GM23248 (cell line): ENCODE results near the gene ADCY2. TPM values are rescaled to one million over a fixed set of nuclear protein-coding genes. Genes with fewer than 3 reads are reported as not detected.
A peak's percentile ranks its signal among the peaks of the same experiment; 100 is the strongest.

ENCODE experiments used
- DNase-seq: peaks from one replicate; pipeline ENCODE4 v3.0.0-alpha.2; 2015
- H2AFZ ChIP-seq: fragments of 200-600 bp; sonication (generic); 2 replicates; pipeline ENCODE4 v1.6.1; 2016; ENCODE audit warnings: antibody characterized with exemption
- H3F3A ChIP-seq: fragments of 200-600 bp; sonication (generic); 2 replicates; pipeline ENCODE4 v1.6.1; 2016; ENCODE audit warnings: mild to moderate bottlenecking, antibody characterized with exemption, mixed run types; ENCODE audit not compliant: insufficient read depth
- H3K27ac ChIP-seq: fragments of 200-600 bp; sonication (generic); 2 replicates; pipeline ENCODE4 v1.5.1; 2016; ENCODE audit warnings: mild to moderate bottlenecking
- H3K27me3 ChIP-seq: fragments of 200-600 bp; sonication (generic); replicated peaks from 2 replicates; pipeline ENCODE4 v1.6.1; 2016; ENCODE audit warnings: mild to moderate bottlenecking; ENCODE audit not compliant: insufficient read depth
- H3K36me3 ChIP-seq: fragments of 200-600 bp; sonication (generic); 2 replicates; pipeline ENCODE4 v1.6.1; 2016; ENCODE audit warnings: low read depth, mild to moderate bottlenecking
- H3K4me1 ChIP-seq: fragments of 200-600 bp; sonication (generic); 2 replicates; pipeline ENCODE4 v1.6.1; 2016; ENCODE audit warnings: mild to moderate bottlenecking; ENCODE audit not compliant: insufficient read depth
- H3K4me2 ChIP-seq: fragments of 200-600 bp; sonication (generic); one replicate; pipeline ENCODE4 v1.6.1; 2016; ENCODE audit warnings: mild to moderate bottlenecking; ENCODE audit not compliant: unreplicated experiment
- H3K4me3 ChIP-seq: fragments of 200-600 bp; sonication (generic); 2 replicates; pipeline ENCODE4 v1.5.1; 2016; ENCODE audit warnings: mild to moderate bottlenecking
- H3K79me2 ChIP-seq: fragments of 200-600 bp; sonication (generic); 2 replicates; pipeline ENCODE4 v1.6.1; 2016; ENCODE audit warnings: mild to moderate bottlenecking; ENCODE audit not compliant: insufficient read depth
- H3K9ac ChIP-seq: fragments of 200-600 bp; sonication (generic); 2 replicates; pipeline ENCODE4 v1.6.1; 2016; ENCODE audit warnings: mild to moderate bottlenecking
- H3K9me2 ChIP-seq: fragments of 200-600 bp; sonication (generic); 2 replicates; pipeline ENCODE4 v1.6.1; 2016; ENCODE audit warnings: mixed run types, mild to moderate bottlenecking, moderate library complexity; ENCODE audit not compliant: insufficient read depth
- H3K9me3 ChIP-seq: fragments of 200-600 bp; sonication (generic); one replicate; pipeline ENCODE4 v1.6.1; 2017; ENCODE audit warnings: low read depth
- H4K20me1 ChIP-seq: fragments of 200-600 bp; sonication (generic); 2 replicates; pipeline ENCODE4 v1.6.0; 2016; ENCODE audit not compliant: insufficient read depth
- EZH2 ChIP-seq: fragments of 200-600 bp; sonication (generic); IDR thresholded peaks from 2 replicates; pipeline ENCODE4 v1.6.1; 2018; ENCODE audit warnings: antibody characterized with exemption, mild to moderate bottlenecking; ENCODE audit not compliant: insufficient read depth, poor library complexity, severe bottlenecking
- EZH2phosphoT487 ChIP-seq: fragments of 200-600 bp; sonication (generic); IDR thresholded peaks from 2 replicates; pipeline ENCODE4 v1.6.1; 2018; ENCODE audit warnings: antibody characterized with exemption, moderate library complexity, mild to moderate bottlenecking, low read depth; ENCODE audit not compliant: insufficient read depth
- whole genome bisulfite sequencing, 2 experiments: methylation state at CpG; one replicate each; pipeline ENCODE4 v1.1.6; 2015 to 2017; ENCODE audit warnings: low lambda C conversion rate in 2 of 2, low coverage in 1 of 2; ENCODE audit errors: missing lambda C conversion rate in 2 of 2; 5-methylcytosine and 5-hydroxymethylcytosine counted together
- in situ Hi-C: fragments of 300-500 bp; cut with MboI; formaldehyde crosslinking; loops from 2 replicates; pipeline ENCODE4 v1.15.0; 2020
- polyA plus RNA-seq: library from polyadenylated mRNA; unstranded; fragments of >200 nt; fragmentation: Nextera tagmentation; extraction: Ambion mirVana; gene quantifications from 2 replicates; pipeline ENCODE4 v1.2.1, GENCODE V29; 2016
- total RNA-seq: library from RNA; depleted of rRNA; stranded (reverse); fragments of >200 nt; shearing (Covaris generic); gene quantifications from 2 replicates; pipeline ENCODE4 v1.2.3, GENCODE V29; 2014; rRNA removed

ADCY2 gene
- total RNA-seq = not detected in 2 replicates
- polyA plus RNA-seq = 0.11 TPM in 1 of 2 replicates, not detected in the other

GRCh38 chr5:7395947-7396712 is at the start of gene ADCY2:
Gene ADCY2, plus strand, starts transcription at chr5:7396138. Its CDS starts 159 bp downstream, at chr5:7396297.
- H3K9me3 ChIP-seq = no peaks in the 10 kb centered on the region
- no peaks in the 10 kb centered on the region for H3F3A ChIP-seq
- peak; percentile 50 for DNase-seq
- H3K27me3 ChIP-seq = peaks cover 21% of the 10 kb centered on the region
- no peaks in the 10 kb centered on the region for H4K20me1 ChIP-seq
- H3K9me2 ChIP-seq = no peaks in the 10 kb centered on the region
- no peaks in the 10 kb centered on the region for H3K36me3 ChIP-seq
- 2% methylated on average over 47 to 74 of the region's 121 CpGs for WGBS, 2 experiments
- no peaks in the 10 kb centered on the region for H3K79me2 ChIP-seq
- H2AFZ ChIP-seq = no peak within 1 kb of the TSS
- TF ChIP-seq EZH2phosphoT487 = no peak
- TF ChIP-seq EZH2 = no peak
- H3K4me3 ChIP-seq = peak within 1 kb of the TSS; percentile 38
- peak within 1 kb of the TSS; percentile 66 for H3K4me2 ChIP-seq
- in situ Hi-C loops = loop anchor here (25.0 kb wide), 1 partner anchor 134 kb away; no protein-coding TSS in a partner anchor
- H3K4me1 ChIP-seq = no peaks in the 10 kb centered on the region
- no peak within 1 kb of the TSS for H3K27ac ChIP-seq
- no peak within 1 kb of the TSS for H3K9ac ChIP-seq

DNA sequence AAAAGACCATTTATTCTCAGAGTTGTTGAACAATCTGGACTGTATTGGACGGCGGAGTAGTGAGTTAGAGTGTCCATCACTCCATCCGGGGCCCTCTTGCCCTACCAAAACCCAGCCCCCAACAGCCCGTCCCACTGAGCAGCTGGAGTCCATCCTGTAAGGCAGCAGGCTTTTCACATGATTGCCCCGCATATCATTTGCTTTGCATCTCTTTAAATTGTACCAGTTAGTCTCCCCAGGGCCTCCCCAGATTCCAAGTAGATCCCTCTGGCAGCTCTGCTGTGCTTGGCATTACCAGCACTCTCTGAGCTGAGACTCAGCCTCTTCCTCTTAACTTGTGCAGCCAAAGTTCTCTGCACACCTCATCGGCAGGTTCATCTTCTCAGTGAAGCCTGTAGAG is 48.6 kb upstream of the ADCY2 start:
- H2AFZ ChIP-seq = no peak overlapping the region

GRCh38 chr5:7348168-7348854 is 47.6 kb upstream of the ADCY2 start:
- Histone ChIP-seq H3K27me3 (no peaks in the 10 kb centered on the region), H4K20me1 (no peaks in the 10 kb centered on the region), H2AFZ (no peak overlapping the region), H3K4me1 (no peaks in the 10 kb centered on the region), H3K36me3 (no peaks in the 10 kb centered on the region), H3K4me3 (no peak overlapping the region), H3K9ac (no peak overlapping the region), H3K9me3 (no peaks in the 10 kb centered on the region), H3F3A (no peaks in the 10 kb centered on the region), H3K79me2 (no peaks in the 10 kb centered on the region), H3K4me2 (no peak overlapping the region), H3K27ac (no peak overlapping the region), H3K9me2 (no peaks in the 10 kb centered on the region)
- DNase-seq = no peak
- in situ Hi-C loops = no loop called here
- TF ChIP-seq EZH2 (no peak), EZH2phosphoT487 (no peak)
- WGBS, 2 experiments = 17 to 20% methylated on average over 8 of the region's 8 CpGs

More for the DNA sequence above, 48.6 kb upstream of the ADCY2 start:
- H3K9ac ChIP-seq = no peak overlapping the region
- TF ChIP-seq EZH2phosphoT487 = no peak
- TF ChIP-seq EZH2 = no peak
- no peaks in the 10 kb centered on the region for H3F3A ChIP-seq
- H3K9me3 ChIP-seq = no peaks in the 10 kb centered on the region
- no peak overlapping the region for H3K4me2 ChIP-seq
- H4K20me1 ChIP-seq = no peaks in the 10 kb centered on the region
- H3K27me3 ChIP-seq = no peaks in the 10 kb centered on the region
- DNase-seq = no peak
- no peak overlapping the region for H3K4me3 ChIP-seq
- WGBS, 2 experiments = 61 to 66% methylated on average over 6 of the region's 6 CpGs
- H3K79me2 ChIP-seq = no peaks in the 10 kb centered on the region
- H3K9me2 ChIP-seq = no peaks in the 10 kb centered on the region
- H3K4me1 ChIP-seq = no peaks in the 10 kb centered on the region
- in situ Hi-C loops = no loop called here
- no peaks in the 10 kb centered on the region for H3K36me3 ChIP-seq
- H3K27ac ChIP-seq = no peak overlapping the region

DNA sequence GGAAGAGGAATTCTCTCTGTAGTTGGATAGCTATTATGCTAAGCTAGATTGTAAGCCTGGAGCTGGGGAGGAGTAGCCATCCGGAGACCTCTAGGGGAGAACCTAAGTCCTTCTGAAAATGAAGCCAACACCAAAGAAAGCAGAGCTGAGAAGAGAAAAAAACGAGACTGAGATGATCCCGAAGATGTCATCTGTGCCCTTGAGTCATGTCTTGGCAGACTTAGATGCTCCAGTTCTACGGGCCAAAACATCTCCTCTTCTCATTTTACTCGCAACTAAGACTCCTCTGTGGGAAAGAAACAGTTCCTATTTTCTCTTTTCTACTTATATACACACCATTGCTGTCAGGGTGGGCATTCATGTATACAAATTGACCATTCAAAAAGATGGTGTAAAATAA is 34.3 kb upstream of the ADCY2 start:
- Histone ChIP-seq H3K27me3 (no peaks in the 10 kb centered on the region), H3K4me3 (no peak overlapping the region)
- 2 to 3% methylated on average over 5 of the region's 5 CpGs for WGBS, 2 experiments

More for the DNA sequence above, 34.3 kb upstream of the ADCY2 start:
- Histone ChIP-seq H4K20me1 (no peaks in the 10 kb centered on the region), H3K27ac (no peak overlapping the region), H3K9me2 (no peaks in the 10 kb centered on the region), H3K79me2 (no peaks in the 10 kb centered on the region), H3K4me2 (no peak overlapping the region), H3K9ac (no peak overlapping the region), H3K9me3 (no peaks in the 10 kb centered on the region), H3K4me1 (no peaks in the 10 kb centered on the region), H3K36me3 (no peaks in the 10 kb centered on the region), H2AFZ (no peak overlapping the region), H3F3A (no peaks in the 10 kb centered on the region)
- TF ChIP-seq EZH2 (no peak), EZH2phosphoT487 (no peak)
- in situ Hi-C loops = no loop called here
- DNase-seq = peak; percentile 34
